Occipital lobe (tissue), 2 donors: Measurements from ENCODE around the gene FAM120A. TPM values are rescaled to one million over a fixed set of nuclear protein-coding genes. Genes with fewer than 3 reads are reported as not detected.

ENCODE experiments used
- DNase-seq: peaks from one replicate; lab custom pipeline; 2025; lab: John Stamatoyannopoulos, UW
- total RNA-seq: library from RNA; depleted of rRNA; stranded (reverse); fragments of >200 nt; gene quantifications from one replicate; pipeline ENCODE4 v1.2.3, GENCODE V29; 2014

FAM120A gene
- total RNA-seq, 1 donor from 2014 or later = 66.9 TPM

GRCh38 chr9:93440896-93441580 lies 10.4 kb upstream of the FAM120A start:
- no peak for DNase-seq

- DNase-seq = no peak
Observed at GRCh38 chr9:93446073-93446472, 5.4 kb upstream of the FAM120A start.

- no peak for DNase-seq
Observed at GRCh38 chr9:93447655-93448054, 3.8 kb upstream of the FAM120A start.

- peak; percentile 46 for DNase-seq
Observed at GRCh38 chr9:93451849-93452709, 594 bp downstream of the FAM120A start.

GRCh38 chr9:93452710-93453046 lies 1.2 kb downstream of the FAM120A start:
- DNase-seq = peak; percentile 26

- peak; percentile 96 for DNase-seq
Observed at GRCh38 chr9:93453047-93453914, 1.8 kb downstream of the FAM120A start, which contains the start of gene FAM120AOS. Gene FAM120AOS, minus strand, starts transcription at chr9:93453581. Its CDS starts 872 bp downstream, at chr9:93452709.

GRCh38 chr9:93456022-93456421 lies 4.5 kb downstream of the FAM120A start:
- no peak for DNase-seq

GRCh38 chr9:93456504-93456903 lies 5.0 kb downstream of the FAM120A start:
- no peak for DNase-seq

- no peak for DNase-seq
Observed at GRCh38 chr9:93457006-93457405, 5.5 kb downstream of the FAM120A start.

GRCh38 chr9:93458712-93459111 lies 7.2 kb downstream of the FAM120A start:
- no peak for DNase-seq

- DNase-seq = no peak
Observed at GRCh38 chr9:93459432-93459847, 8.0 kb downstream of the FAM120A start.

- no peak for DNase-seq
Observed at GRCh38 chr9:93460689-93461413, 9.4 kb downstream of the FAM120A start.

- DNase-seq = no peak
Observed at GRCh38 chr9:93461414-93461743, 9.9 kb downstream of the FAM120A start.

GRCh38 chr9:93461821-93462220 lies 10.3 kb downstream of the FAM120A start:
- no peak for DNase-seq

GRCh38 chr9:93463638-93464248 lies 12.3 kb downstream of the FAM120A start:
- no peak for DNase-seq

GRCh38 chr9:93464395-93464794 lies 12.9 kb downstream of the FAM120A start:
- no peak for DNase-seq

GRCh38 chr9:93464876-93465275 lies 13.4 kb downstream of the FAM120A start:
- DNase-seq = no peak

- DNase-seq = no peak
Observed at GRCh38 chr9:93465855-93466254, 14.4 kb downstream of the FAM120A start.

GRCh38 chr9:93466416-93467061 lies 15.1 kb downstream of the FAM120A start:
- DNase-seq = no peak

GRCh38 chr9:93467062-93467416 lies 15.6 kb downstream of the FAM120A start:
- DNase-seq = no peak
